Fibroblast of the conjunctiva (primary cell): Measurements from ENCODE around the gene CELF4.

Experiments
- DNase-seq: peaks from one replicate; pipeline ENCODE4 v3.0.0-alpha.2; 2010; ENCODE audit warnings: low read depth

The CELF4 gene

DNA sequence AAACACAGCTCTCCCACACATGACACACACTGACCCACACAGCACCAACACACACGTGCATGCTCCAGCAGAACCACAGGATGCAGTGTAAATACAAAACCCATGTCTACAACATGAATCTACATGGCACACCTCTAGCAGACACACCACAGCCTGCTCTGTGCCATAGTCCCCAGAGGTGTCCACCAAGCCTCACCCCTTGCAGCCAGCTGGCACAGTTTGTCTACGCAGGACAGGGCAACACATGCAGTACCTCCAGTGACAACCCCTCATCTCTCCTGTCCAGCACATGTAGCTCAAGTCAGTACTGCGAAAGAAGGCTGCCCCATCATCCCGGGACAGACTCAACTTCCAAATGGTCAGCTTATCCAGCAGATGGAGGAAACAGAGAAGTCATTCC is 18.9 kb downstream of the CELF4 start:
- DNase-seq, result no peak

DNA sequence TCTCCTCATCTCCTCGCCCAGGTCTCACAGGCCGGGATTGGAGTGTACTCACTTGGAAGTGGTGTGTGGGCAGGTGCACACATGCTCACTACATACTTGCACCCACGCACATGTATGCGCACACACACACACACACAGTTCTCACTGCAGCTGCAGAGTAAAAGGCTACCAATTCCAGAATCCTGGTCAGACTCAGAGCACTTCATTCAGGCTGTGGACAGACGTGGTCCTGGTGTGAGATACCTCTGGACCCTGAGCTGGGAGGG is 19.4 kb downstream of the CELF4 start:
- DNase-seq, result no peak

- DNase-seq, result no peak
Observed at GRCh38 chr18:37545461-37546271, 19.9 kb downstream of the CELF4 start.

DNA sequence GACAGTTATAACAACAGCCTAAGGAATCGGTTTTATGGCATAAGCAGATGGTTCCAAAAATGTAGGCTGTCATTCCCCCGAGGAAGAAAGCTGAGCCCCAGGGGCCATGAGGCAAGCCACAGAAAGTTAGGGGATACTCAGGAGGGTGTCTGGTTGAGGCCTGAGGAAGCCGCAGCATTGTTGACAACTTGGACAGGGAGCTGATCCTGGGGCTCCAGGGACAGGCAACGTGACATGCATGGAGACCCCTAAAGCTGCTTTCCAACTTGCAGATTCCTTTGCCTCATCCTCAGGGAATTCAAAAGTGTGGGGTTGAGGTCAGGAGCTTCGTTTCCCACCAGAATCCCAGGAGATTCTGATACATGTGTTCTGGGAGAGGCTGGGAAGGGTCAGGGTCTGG is 20.9 kb downstream of the CELF4 start:
- DNase-seq, result no peak

GRCh38 chr18:37544217-37544616 is 21.4 kb downstream of the CELF4 start:
- no peak for DNase-seq

DNA sequence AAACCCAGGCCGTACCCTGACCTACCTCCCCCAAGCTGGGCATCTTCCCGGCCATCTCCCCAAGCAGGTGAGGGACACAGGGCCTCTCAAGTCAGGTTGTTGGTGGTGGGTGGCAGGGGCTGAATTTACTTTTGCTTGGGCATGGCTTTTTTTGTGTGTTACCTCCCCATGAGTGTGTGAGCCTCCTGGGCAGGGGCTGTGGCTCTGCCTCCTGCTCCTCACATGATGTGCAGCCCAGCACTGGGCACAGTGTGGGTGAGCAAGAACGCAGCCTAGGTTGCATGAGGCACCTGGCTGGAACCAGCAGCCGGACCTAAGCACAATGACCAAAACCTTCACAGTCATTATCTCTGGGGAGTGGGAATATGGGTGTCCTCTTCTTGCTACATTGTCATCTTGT is 22.3 kb downstream of the CELF4 start:
- DNase-seq, result no peak

DNA sequence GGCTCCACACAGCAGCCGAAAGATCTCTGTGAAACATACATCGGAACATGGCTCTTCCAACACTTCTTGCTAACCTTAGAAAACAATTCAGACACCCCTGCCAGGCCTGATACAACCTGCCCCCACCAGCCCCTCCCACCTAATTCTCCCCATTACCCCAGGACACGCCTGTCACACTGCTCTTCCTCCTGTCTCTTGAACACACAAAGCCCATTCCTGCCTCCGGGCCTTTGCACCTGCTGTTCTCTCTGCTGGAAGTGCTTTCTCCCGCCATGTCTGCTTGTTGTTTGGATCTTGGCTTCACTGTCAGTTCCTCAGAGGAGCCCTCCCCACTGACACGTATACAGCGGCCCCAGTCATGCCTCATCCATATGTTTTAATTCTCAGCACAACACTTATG is 24.1 kb downstream of the CELF4 start:
- DNase-seq, result no peak

- no peak for DNase-seq
Observed at GRCh38 chr18:37540424-37541138, 25.0 kb downstream of the CELF4 start.

GRCh38 chr18:37539236-37539635 is 26.4 kb downstream of the CELF4 start:
- no peak for DNase-seq

GRCh38 chr18:37538526-37539205 is 26.9 kb downstream of the CELF4 start:
- DNase-seq, result no peak

GRCh38 chr18:37537868-37538525 is 27.6 kb downstream of the CELF4 start:
- DNase-seq, result peak; percentile 26

DNA sequence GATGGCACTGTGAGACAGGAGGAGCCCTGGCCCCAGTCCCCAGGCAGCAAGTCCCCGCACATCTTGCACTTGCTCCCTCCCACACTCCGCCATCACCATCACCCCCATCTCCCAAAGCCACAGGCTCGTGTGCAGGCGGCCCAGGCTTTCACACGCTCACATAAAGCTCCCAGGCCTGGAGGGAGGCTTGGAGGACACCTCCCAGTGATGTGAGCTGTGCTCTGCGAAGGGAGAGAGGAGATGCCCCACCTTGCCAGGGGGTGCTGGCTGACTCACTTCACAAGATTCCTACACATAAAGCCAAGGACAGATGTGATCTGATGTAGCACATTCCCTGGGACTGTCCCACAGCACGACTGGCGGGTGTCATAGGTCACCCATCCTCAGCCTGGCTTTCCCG is 28.9 kb downstream of the CELF4 start:
- DNase-seq, result no peak

- DNase-seq, result no peak
Observed at GRCh38 chr18:37535968-37536367, 29.6 kb downstream of the CELF4 start.

DNA sequence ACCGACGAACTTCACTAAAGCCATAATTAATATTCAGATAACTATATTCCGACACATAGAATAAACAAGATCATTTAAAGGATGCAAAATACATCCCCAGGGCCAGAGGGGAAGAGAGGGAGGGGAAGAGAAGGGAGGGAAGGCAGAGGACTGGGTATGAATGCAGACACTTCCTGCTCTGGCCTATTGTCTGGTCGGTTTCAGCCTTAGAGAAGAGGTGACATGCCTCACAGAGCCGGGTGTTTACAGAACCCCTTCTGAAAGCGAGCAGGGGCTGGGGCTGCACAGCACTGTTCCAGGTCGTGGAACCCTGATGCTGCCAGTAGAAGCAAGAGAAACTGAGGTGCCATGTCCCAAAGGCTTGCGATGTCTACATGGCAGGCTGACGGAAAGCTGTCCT is 31.0 kb downstream of the CELF4 start:
- no peak for DNase-seq

DNA sequence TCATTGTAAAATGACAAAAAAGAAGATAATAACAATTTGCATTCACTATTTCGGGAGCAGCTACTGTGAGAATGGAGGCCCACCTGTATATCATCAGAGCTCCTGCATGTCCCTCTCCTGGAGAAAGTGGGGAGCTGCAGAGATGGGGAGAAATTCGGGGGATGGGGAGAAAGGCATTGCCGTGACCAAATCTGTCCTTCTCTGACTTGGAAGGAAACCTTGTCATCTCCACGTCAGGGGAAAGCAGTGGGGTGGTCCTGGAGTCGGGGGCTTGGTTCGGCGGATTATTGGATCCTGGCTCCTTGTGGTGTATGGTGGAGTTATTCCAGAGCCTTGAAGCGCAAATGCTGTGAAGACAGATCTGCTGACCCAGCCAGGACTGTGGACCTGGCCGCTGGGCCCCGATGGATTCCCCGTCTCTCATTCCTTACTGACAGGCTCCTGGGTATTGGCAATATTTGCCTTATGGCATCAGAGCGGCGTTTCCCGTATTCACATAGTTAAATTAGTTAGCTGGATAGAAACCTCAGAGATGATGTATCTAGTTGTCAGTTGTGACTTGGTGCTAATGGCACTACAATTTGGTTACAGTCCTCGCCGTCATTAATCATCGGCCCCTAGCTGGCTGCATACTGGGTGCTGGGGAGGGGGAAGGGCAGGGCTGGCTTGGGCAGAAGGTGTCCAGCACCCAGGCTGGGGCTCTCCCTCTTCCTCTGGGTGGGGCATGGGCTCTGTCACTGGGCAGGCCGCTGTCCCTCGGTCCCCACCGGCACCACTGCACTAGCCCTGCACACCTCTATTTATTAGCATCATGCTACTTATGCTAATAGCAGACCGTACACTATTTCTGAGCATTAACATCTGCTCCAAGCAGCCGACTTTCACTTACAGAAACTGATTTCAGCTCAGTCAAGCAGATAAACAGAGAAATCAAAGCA is 31.7 kb downstream of the CELF4 start:
- no peak for DNase-seq

GRCh38 chr18:37532917-37533316 is 32.7 kb downstream of the CELF4 start:
- no peak for DNase-seq

GRCh38 chr18:37529863-37530262 is 35.7 kb downstream of the CELF4 start:
- no peak for DNase-seq

GRCh38 chr18:37529296-37529695 is 36.3 kb downstream of the CELF4 start:
- DNase-seq, result no peak

DNA sequence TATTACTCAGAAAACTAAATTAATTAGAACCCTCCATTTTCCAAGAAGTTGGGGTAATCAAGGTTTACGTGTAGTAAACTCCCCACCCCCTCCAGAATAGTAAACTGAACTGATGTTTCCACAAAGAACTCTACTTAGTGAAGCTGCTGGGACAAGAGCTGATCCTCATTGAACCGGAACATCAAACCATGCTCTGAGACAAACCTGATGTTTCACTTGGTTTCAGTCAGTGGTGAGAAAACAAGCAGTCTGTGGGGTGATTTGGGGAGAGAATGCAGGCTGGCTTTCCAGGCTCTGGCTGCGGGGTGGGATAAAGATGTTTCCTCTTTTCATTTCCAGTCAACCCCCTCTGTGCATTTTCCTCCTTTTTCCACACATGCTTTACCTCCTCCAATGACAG is 38.2 kb downstream of the CELF4 start:
- DNase-seq, result no peak

GRCh38 chr18:37525262-37525585 is 40.4 kb downstream of the CELF4 start:
- DNase-seq, result no peak

- DNase-seq, result no peak
Observed at GRCh38 chr18:37524498-37525261, 40.9 kb downstream of the CELF4 start.
